ENCODE measurements around the gene PAPPA2.

The PAPPA2 gene

GRCh38 chr1:176546825-176547224 lies 83.8 kb downstream of the PAPPA2 start:
- H3K27me3 ChIP-seq (ENCODE audit: control insufficient read depth, insufficient read depth, low read length, poor library complexity, severe bottlenecking): no peaks in the 10 kb centered on the region
- no peak overlapping the region for H3K27ac ChIP-seq (ENCODE audit: insufficient read depth, low read depth, low read length, poor library complexity, severe bottlenecking)
- H3K4me3 ChIP-seq (ENCODE audit: insufficient read depth, low read depth, low read length): no peak overlapping the region
- peaks cover 5% of the 10 kb centered on the region for H3K4me1 ChIP-seq (ENCODE audit: control insufficient read depth, insufficient read depth, low read length)
- H3K36me3 ChIP-seq (ENCODE audit: control insufficient read depth, insufficient read depth, low read length): no peaks in the 10 kb centered on the region
- WGBS, 2 experiments: no CpG with 5 or more reads among the region's 1 CpG
- H3K9me3 ChIP-seq (ENCODE audit: control insufficient read depth, low read length): no peaks in the 10 kb centered on the region

- no peak overlapping the region for H3K27ac ChIP-seq (ENCODE audit: insufficient read depth, low read depth, low read length, poor library complexity, severe bottlenecking)
- H3K9me3 ChIP-seq (ENCODE audit: control insufficient read depth, low read length): no peaks in the 10 kb centered on the region
- peaks cover 28% of the 10 kb centered on the region for H3K4me1 ChIP-seq (ENCODE audit: control insufficient read depth, insufficient read depth, low read length)
- no peaks in the 10 kb centered on the region for H3K36me3 ChIP-seq (ENCODE audit: control insufficient read depth, insufficient read depth, low read length)
- H3K4me3 ChIP-seq (ENCODE audit: insufficient read depth, low read depth, low read length): no peak overlapping the region
- WGBS, 2 experiments: 72 to 73% methylated on average over 6 of the region's 6 CpGs
- no peaks in the 10 kb centered on the region for H3K27me3 ChIP-seq (ENCODE audit: control insufficient read depth, insufficient read depth, low read length, poor library complexity, severe bottlenecking)
Measured at GRCh38 chr1:176551146-176551545, 88.2 kb downstream of the PAPPA2 start.

- no peak overlapping the region for H3K27ac ChIP-seq (ENCODE audit: insufficient read depth, low read depth, low read length, poor library complexity, severe bottlenecking)
- 15 to 25% methylated on average over 9 to 10 of the region's 10 CpGs for WGBS, 2 experiments
Measured at GRCh38 chr1:176552217-176552991, 89.4 kb downstream of the PAPPA2 start.

GRCh38 chr1:176552999-176553398 lies 90.0 kb downstream of the PAPPA2 start:
- Histone ChIP-seq H3K36me3 (ENCODE audit: control insufficient read depth, insufficient read depth, low read length) (no peaks in the 10 kb centered on the region), H3K4me1 (ENCODE audit: control insufficient read depth, insufficient read depth, low read length) (peaks cover 28% of the 10 kb centered on the region), H3K27ac (ENCODE audit: insufficient read depth, low read depth, low read length, poor library complexity, severe bottlenecking) (no peak overlapping the region), H3K27me3 (ENCODE audit: control insufficient read depth, insufficient read depth, low read length, poor library complexity, severe bottlenecking) (no peaks in the 10 kb centered on the region), H3K9me3 (ENCODE audit: control insufficient read depth, low read length) (no peaks in the 10 kb centered on the region), H3K4me3 (ENCODE audit: insufficient read depth, low read depth, low read length) (no peak overlapping the region)
- 19 to 23% methylated on average over 6 to 7 of the region's 7 CpGs for WGBS, 2 experiments

More at GRCh38 chr1:176552217-176552991, 89.4 kb downstream of the PAPPA2 start:
- Histone ChIP-seq H3K36me3 (ENCODE audit: control insufficient read depth, insufficient read depth, low read length) (no peaks in the 10 kb centered on the region), H3K4me1 (ENCODE audit: control insufficient read depth, insufficient read depth, low read length) (peaks cover 28% of the 10 kb centered on the region), H3K4me3 (ENCODE audit: insufficient read depth, low read depth, low read length) (no peak overlapping the region), H3K27me3 (ENCODE audit: control insufficient read depth, insufficient read depth, low read length, poor library complexity, severe bottlenecking) (no peaks in the 10 kb centered on the region), H3K9me3 (ENCODE audit: control insufficient read depth, low read length) (no peaks in the 10 kb centered on the region)

GRCh38 chr1:176556288-176556687 lies 93.3 kb downstream of the PAPPA2 start:
- Histone ChIP-seq H3K36me3 (ENCODE audit: control insufficient read depth, insufficient read depth, low read length) (no peaks in the 10 kb centered on the region), H3K27ac (ENCODE audit: insufficient read depth, low read depth, low read length, poor library complexity, severe bottlenecking) (no peak overlapping the region), H3K4me3 (ENCODE audit: insufficient read depth, low read depth, low read length) (no peak overlapping the region), H3K27me3 (ENCODE audit: control insufficient read depth, insufficient read depth, low read length, poor library complexity, severe bottlenecking) (no peaks in the 10 kb centered on the region), H3K9me3 (ENCODE audit: control insufficient read depth, low read length) (no peaks in the 10 kb centered on the region), H3K4me1 (ENCODE audit: control insufficient read depth, insufficient read depth, low read length) (peaks cover 28% of the 10 kb centered on the region)
- WGBS, 2 experiments: 96 to 98% methylated on average over 6 of the region's 6 CpGs

- WGBS, 2 experiments: 94 to 96% methylated on average over 2 of the region's 2 CpGs
- H3K27ac ChIP-seq (ENCODE audit: insufficient read depth, low read depth, low read length, poor library complexity, severe bottlenecking): no peak overlapping the region
- H3K27me3 ChIP-seq (ENCODE audit: control insufficient read depth, insufficient read depth, low read length, poor library complexity, severe bottlenecking): no peaks in the 10 kb centered on the region
- H3K9me3 ChIP-seq (ENCODE audit: control insufficient read depth, low read length): no peaks in the 10 kb centered on the region
- H3K36me3 ChIP-seq (ENCODE audit: control insufficient read depth, insufficient read depth, low read length): no peaks in the 10 kb centered on the region
- peaks cover 15% of the 10 kb centered on the region for H3K4me1 ChIP-seq (ENCODE audit: control insufficient read depth, insufficient read depth, low read length)
- no peak overlapping the region for H3K4me3 ChIP-seq (ENCODE audit: insufficient read depth, low read depth, low read length)
Measured at GRCh38 chr1:176557543-176558258, 94.7 kb downstream of the PAPPA2 start.

GRCh38 chr1:176558561-176558960 lies 95.6 kb downstream of the PAPPA2 start:
- H3K4me1 ChIP-seq (ENCODE audit: control insufficient read depth, insufficient read depth, low read length): peaks cover 8% of the 10 kb centered on the region
- 66 to 83% methylated on average over 2 of the region's 2 CpGs for WGBS, 2 experiments
- no peaks in the 10 kb centered on the region for H3K27me3 ChIP-seq (ENCODE audit: control insufficient read depth, insufficient read depth, low read length, poor library complexity, severe bottlenecking)
- no peak overlapping the region for H3K27ac ChIP-seq (ENCODE audit: insufficient read depth, low read depth, low read length, poor library complexity, severe bottlenecking)
- H3K36me3 ChIP-seq (ENCODE audit: control insufficient read depth, insufficient read depth, low read length): no peaks in the 10 kb centered on the region
- no peak overlapping the region for H3K4me3 ChIP-seq (ENCODE audit: insufficient read depth, low read depth, low read length)
- no peaks in the 10 kb centered on the region for H3K9me3 ChIP-seq (ENCODE audit: control insufficient read depth, low read length)

GRCh38 chr1:176559474-176559873 lies 96.5 kb downstream of the PAPPA2 start:
- H3K9me3 ChIP-seq (ENCODE audit: control insufficient read depth, low read length): no peaks in the 10 kb centered on the region
- 21 to 24% methylated on average over 4 of the region's 4 CpGs for WGBS, 2 experiments
- no peaks in the 10 kb centered on the region for H3K27me3 ChIP-seq (ENCODE audit: control insufficient read depth, insufficient read depth, low read length, poor library complexity, severe bottlenecking)
- H3K27ac ChIP-seq (ENCODE audit: insufficient read depth, low read depth, low read length, poor library complexity, severe bottlenecking): no peak overlapping the region
- H3K4me3 ChIP-seq (ENCODE audit: insufficient read depth, low read depth, low read length): no peak overlapping the region
- no peaks in the 10 kb centered on the region for H3K4me1 ChIP-seq (ENCODE audit: control insufficient read depth, insufficient read depth, low read length)
- H3K36me3 ChIP-seq (ENCODE audit: control insufficient read depth, insufficient read depth, low read length): no peaks in the 10 kb centered on the region

- Histone ChIP-seq H3K4me1 (ENCODE audit: control insufficient read depth, insufficient read depth, low read length) (no peaks in the 10 kb centered on the region), H3K36me3 (ENCODE audit: control insufficient read depth, insufficient read depth, low read length) (no peaks in the 10 kb centered on the region), H3K4me3 (ENCODE audit: insufficient read depth, low read depth, low read length) (no peak overlapping the region), H3K27ac (ENCODE audit: insufficient read depth, low read depth, low read length, poor library complexity, severe bottlenecking) (no peak overlapping the region), H3K27me3 (ENCODE audit: control insufficient read depth, insufficient read depth, low read length, poor library complexity, severe bottlenecking) (no peaks in the 10 kb centered on the region), H3K9me3 (ENCODE audit: control insufficient read depth, low read length) (no peaks in the 10 kb centered on the region)
- 6% methylated on average over 5 of the region's 5 CpGs for WGBS, 2 experiments
Measured at GRCh38 chr1:176559878-176560277, 96.9 kb downstream of the PAPPA2 start.

GRCh38 chr1:176560681-176561080 lies 97.7 kb downstream of the PAPPA2 start:
- no peaks in the 10 kb centered on the region for H3K36me3 ChIP-seq (ENCODE audit: control insufficient read depth, insufficient read depth, low read length)
- no peaks in the 10 kb centered on the region for H3K4me1 ChIP-seq (ENCODE audit: control insufficient read depth, insufficient read depth, low read length)
- H3K27me3 ChIP-seq (ENCODE audit: control insufficient read depth, insufficient read depth, low read length, poor library complexity, severe bottlenecking): no peaks in the 10 kb centered on the region
- WGBS, 2 experiments: 92 to 98% methylated on average over 4 of the region's 4 CpGs
- H3K27ac ChIP-seq (ENCODE audit: insufficient read depth, low read depth, low read length, poor library complexity, severe bottlenecking): no peak overlapping the region
- H3K4me3 ChIP-seq (ENCODE audit: insufficient read depth, low read depth, low read length): no peak overlapping the region
- no peaks in the 10 kb centered on the region for H3K9me3 ChIP-seq (ENCODE audit: control insufficient read depth, low read length)

All from ectodermal cell (in vitro differentiated cells).